IPS-20b (cell line): Measurements from ENCODE around the gene B4GALT5.
"Not testable (repeated sequence)": the region's sequence is repeated elsewhere in the genome, so short reads cannot be mapped to it uniquely, and the experiment has no call there.

ENCODE experiments used
- H3K27ac ChIP-seq: one replicate; pipeline ENCODE4 v1.5.1; 2013; ENCODE audit warnings: low read length
- H3K27me3 ChIP-seq: 2 replicates; pipeline ENCODE4 v1.6.1; 2013; ENCODE audit warnings: mild to moderate bottlenecking, low read length, inconsistent platforms; ENCODE audit not compliant: insufficient read depth
- H3K36me3 ChIP-seq: 2 replicates; pipeline ENCODE4 v1.6.1; 2013; ENCODE audit warnings: low read depth, mild to moderate bottlenecking, inconsistent platforms, low read length, moderate library complexity; ENCODE audit not compliant: insufficient read depth
- H3K4me1 ChIP-seq: 2 replicates; pipeline ENCODE4 v1.6.1; 2013; ENCODE audit warnings: mild to moderate bottlenecking, control low read depth, inconsistent platforms, low read length, moderate library complexity; ENCODE audit not compliant: insufficient read depth
- H3K4me3 ChIP-seq: 2 replicates; pipeline ENCODE4 v1.5.1; 2013; ENCODE audit warnings: mild to moderate bottlenecking, low read length, inconsistent platforms
- H3K9ac ChIP-seq: 2 replicates; pipeline ENCODE4 v1.6.1; 2013; ENCODE audit warnings: low read depth, mild to moderate bottlenecking, inconsistent platforms, low read length, moderate library complexity
- H3K9me3 ChIP-seq: 2 replicates; pipeline ENCODE4 v1.6.1; 2013; ENCODE audit warnings: mild to moderate bottlenecking, low read depth, low read length, inconsistent platforms; ENCODE audit not compliant: insufficient read depth

B4GALT5 gene

GRCh38 chr20:49631061-49631716 lies 82.5 kb downstream of the B4GALT5 start:
- Histone ChIP-seq H3K4me3 (no peak overlapping the region), H3K27me3 (no peaks in the 10 kb centered on the region), H3K36me3 (peaks cover 36% of the 10 kb centered on the region), H3K27ac (no peak overlapping the region), H3K4me1 (peaks cover 24% of the 10 kb centered on the region; the same call in 1 of the 2 replicates), H3K9me3 (no peaks in the 10 kb centered on the region), H3K9ac (no peak overlapping the region)

- Histone ChIP-seq H3K27me3 (no peaks in the 10 kb centered on the region), H3K4me1 (peaks cover 28% of the 10 kb centered on the region), H3K9ac (no peak overlapping the region), H3K27ac (no peak overlapping the region), H3K9me3 (no peaks in the 10 kb centered on the region), H3K4me3 (no peak overlapping the region), H3K36me3 (peaks cover 28% of the 10 kb centered on the region)
Measured at GRCh38 chr20:49630396-49630951, 83.2 kb downstream of the B4GALT5 start.

- no peak overlapping the region for H3K27ac ChIP-seq
- H3K36me3 ChIP-seq: peaks cover 22% of the 10 kb centered on the region
- no peak overlapping the region for H3K4me3 ChIP-seq
- peaks cover 28% of the 10 kb centered on the region for H3K4me1 ChIP-seq
- no peaks in the 10 kb centered on the region for H3K27me3 ChIP-seq
- no peak overlapping the region for H3K9ac ChIP-seq
- H3K9me3 ChIP-seq: no peaks in the 10 kb centered on the region
Measured at GRCh38 chr20:49629606-49630005, 84.1 kb downstream of the B4GALT5 start.

GRCh38 chr20:49628280-49628679 lies 85.4 kb downstream of the B4GALT5 start:
- not testable (repeated sequence) for H3K4me3 ChIP-seq, H3K9me3 ChIP-seq, H3K9ac ChIP-seq, H3K36me3 ChIP-seq, H3K27me3 ChIP-seq, H3K27ac ChIP-seq
- H3K4me1 ChIP-seq: peaks cover 18% of the 10 kb centered on the region

DNA sequence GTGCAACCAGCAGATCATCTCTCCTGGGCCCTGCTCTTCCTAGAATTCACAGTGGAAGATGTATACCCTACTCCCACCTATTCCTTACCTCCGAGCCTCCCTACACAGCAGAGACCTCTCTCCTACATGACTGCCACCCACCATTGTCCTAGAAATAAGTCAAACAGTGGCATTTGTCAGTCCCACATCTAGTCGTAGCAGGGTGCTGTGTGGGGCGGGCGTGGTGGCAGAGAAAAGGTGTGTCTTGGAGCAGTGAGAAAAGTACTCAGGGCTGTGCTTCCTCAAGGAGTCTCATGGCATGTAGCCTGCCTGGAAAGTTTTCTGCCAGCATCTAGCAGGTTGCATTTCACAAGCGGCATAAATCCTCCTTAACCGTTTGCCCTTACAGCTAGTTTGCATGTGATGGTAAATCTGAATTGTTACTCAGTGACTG lies 86.3 kb downstream of the B4GALT5 start:
- Histone ChIP-seq H3K4me3 (no peak overlapping the region), H3K9ac (no peak overlapping the region), H3K27ac (no peak overlapping the region), H3K36me3 (no peaks in the 10 kb centered on the region; the same call in 1 of the 2 replicates), H3K4me1 (peaks cover 8% of the 10 kb centered on the region), H3K9me3 (no peaks in the 10 kb centered on the region), H3K27me3 (no peaks in the 10 kb centered on the region)

- not testable (repeated sequence) for H3K9me3 ChIP-seq, H3K4me3 ChIP-seq, H3K4me1 ChIP-seq, H3K9ac ChIP-seq, H3K36me3 ChIP-seq, H3K27me3 ChIP-seq, H3K27ac ChIP-seq
Measured at GRCh38 chr20:49624988-49625387, 88.7 kb downstream of the B4GALT5 start.

GRCh38 chr20:49624317-49624716 lies 89.4 kb downstream of the B4GALT5 start:
- no peaks in the 10 kb centered on the region for H3K27me3 ChIP-seq
- no peak overlapping the region for H3K9ac ChIP-seq
- no peaks in the 10 kb centered on the region for H3K36me3 ChIP-seq
- no peak overlapping the region for H3K27ac ChIP-seq
- H3K4me1 ChIP-seq: peaks cover 5% of the 10 kb centered on the region
- H3K9me3 ChIP-seq: no peaks in the 10 kb centered on the region
- no peak overlapping the region for H3K4me3 ChIP-seq

GRCh38 chr20:49622243-49622642 lies 91.4 kb downstream of the B4GALT5 start:
- H3K36me3 ChIP-seq: no peaks in the 10 kb centered on the region
- no peak overlapping the region for H3K27ac ChIP-seq
- H3K9ac ChIP-seq: no peak overlapping the region
- no peaks in the 10 kb centered on the region for H3K27me3 ChIP-seq
- no peaks in the 10 kb centered on the region for H3K9me3 ChIP-seq
- no peak overlapping the region for H3K4me3 ChIP-seq
- H3K4me1 ChIP-seq: peaks cover 5% of the 10 kb centered on the region

- Histone ChIP-seq H3K9ac (no peak overlapping the region), H3K4me1 (peaks cover 2% of the 10 kb centered on the region), H3K4me3 (no peak overlapping the region)
Measured at GRCh38 chr20:49620364-49621240, 93.1 kb downstream of the B4GALT5 start.

DNA sequence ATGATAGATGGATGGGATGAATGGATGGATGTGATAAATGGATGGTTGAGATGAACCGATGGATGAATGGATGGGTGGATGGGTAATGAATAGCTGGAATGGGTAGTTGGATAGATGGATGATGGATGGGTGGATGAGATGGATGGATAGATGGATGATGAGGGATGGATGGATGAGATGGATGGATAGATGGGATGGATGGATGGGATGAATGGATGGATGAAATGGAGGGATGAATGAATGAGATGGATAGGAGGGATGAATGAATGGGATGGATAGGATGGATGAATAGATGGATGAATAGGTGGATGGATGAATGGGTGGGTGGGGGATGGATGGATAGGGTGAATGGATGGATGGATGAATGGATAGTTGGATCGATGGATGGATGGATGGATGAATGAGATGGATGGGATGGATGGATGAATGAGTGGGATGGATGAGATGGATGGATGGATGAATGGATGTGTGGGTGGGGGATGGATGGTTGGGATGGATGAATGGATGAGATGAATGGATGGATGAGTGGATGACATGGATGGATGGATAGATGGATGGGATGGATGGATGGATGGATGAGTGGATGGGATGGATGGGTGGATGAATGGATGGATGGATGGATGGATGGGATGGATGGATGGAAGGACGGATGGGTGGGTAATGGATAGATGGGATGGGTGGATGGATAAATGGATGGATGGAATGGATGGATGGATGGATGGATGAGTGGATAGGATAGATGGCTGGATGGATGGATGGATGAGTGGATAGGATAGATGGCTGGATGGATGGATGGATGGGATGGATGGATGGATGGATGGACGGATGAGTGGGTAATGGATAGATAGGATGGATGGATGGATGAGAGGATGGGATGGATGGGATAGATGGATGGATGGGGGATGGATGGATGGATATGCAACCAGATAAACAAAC lies 94.3 kb downstream of the B4GALT5 start:
- H3K36me3 ChIP-seq: no peaks in the 10 kb centered on the region
- H3K4me1 ChIP-seq: no peaks in the 10 kb centered on the region
- no peaks in the 10 kb centered on the region for H3K27me3 ChIP-seq
- H3K4me3 ChIP-seq: no peak overlapping the region
- no peaks in the 10 kb centered on the region for H3K9me3 ChIP-seq
- no peak overlapping the region for H3K9ac ChIP-seq
- no peak overlapping the region for H3K27ac ChIP-seq

More at GRCh38 chr20:49620364-49621240, 93.1 kb downstream of the B4GALT5 start:
- H3K36me3 ChIP-seq: no peaks in the 10 kb centered on the region
- H3K27me3 ChIP-seq: no peaks in the 10 kb centered on the region
- H3K27ac ChIP-seq: no peak overlapping the region
- no peaks in the 10 kb centered on the region for H3K9me3 ChIP-seq

- Histone ChIP-seq H3K27ac (no peak overlapping the region), H3K9ac (no peak overlapping the region), H3K9me3 (no peaks in the 10 kb centered on the region), H3K36me3 (no peaks in the 10 kb centered on the region), H3K4me3 (no peak overlapping the region), H3K27me3 (no peaks in the 10 kb centered on the region), H3K4me1 (no peaks in the 10 kb centered on the region)
Measured at GRCh38 chr20:49618289-49618688, 95.4 kb downstream of the B4GALT5 start.
